NCI-H446 treated with DMSO at 0.1 percent for 48 hours (cell line): ENCODE results near the gene CEP104.

Source experiments
- DNase-seq: peaks from one replicate; lab custom pipeline; 2025; lab: John Stamatoyannopoulos, UW

Gene CEP104

DNA sequence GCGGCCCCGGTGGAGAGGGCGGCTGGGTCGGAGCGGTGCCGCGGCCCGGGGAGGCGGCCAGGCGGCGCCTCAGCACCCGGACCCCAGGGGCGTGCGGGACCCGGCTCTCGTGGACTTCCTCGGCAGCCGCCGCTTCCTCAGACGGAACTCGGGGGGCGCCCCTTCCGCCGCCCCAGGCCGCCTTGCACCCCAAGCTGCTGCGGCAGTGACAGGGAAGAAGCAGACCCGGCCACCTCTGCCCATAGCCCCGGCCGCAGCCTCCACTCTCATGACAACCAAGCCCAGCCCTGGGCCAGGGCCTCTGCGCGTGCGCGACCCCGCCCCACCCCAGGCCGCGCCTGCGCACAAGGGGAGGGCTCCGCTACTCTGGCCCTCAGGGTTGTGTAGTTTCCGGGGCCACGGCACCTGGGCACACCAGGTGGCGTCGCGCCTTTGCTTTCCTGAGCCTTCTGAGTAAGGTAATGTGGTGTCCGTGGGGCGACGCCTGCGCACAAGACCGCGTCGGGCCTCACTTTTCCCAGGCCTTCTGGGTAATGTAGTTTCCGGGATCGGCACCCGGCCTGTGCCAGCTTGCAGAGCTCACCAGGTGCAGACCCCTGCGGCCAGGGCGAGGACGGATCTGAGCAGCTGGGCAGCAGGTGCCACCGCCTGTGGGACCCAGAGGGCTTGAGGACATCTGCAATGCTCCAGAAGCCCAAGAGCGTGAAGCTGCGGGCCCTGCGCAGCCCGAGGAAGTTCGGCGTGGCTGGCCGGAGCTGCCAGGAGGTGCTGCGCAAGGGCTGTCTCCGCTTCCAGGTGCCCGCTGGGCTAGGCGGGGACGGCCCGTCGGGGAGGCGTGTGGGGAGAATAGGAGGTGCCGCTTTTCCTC is at the start of gene CEP104, which contains the start of gene DFFB:
Gene CEP104, minus strand, starts transcription at position 289 of the 868 bp plus-strand sequence. CDS start 4,804 bp downstream, outside the sequence.
Gene DFFB, plus strand, starts transcription at position 554 of the 868 bp plus-strand sequence. Its CDS starts 128 bp downstream, at position 682.
- DNase-seq: peak; percentile 81

DNA sequence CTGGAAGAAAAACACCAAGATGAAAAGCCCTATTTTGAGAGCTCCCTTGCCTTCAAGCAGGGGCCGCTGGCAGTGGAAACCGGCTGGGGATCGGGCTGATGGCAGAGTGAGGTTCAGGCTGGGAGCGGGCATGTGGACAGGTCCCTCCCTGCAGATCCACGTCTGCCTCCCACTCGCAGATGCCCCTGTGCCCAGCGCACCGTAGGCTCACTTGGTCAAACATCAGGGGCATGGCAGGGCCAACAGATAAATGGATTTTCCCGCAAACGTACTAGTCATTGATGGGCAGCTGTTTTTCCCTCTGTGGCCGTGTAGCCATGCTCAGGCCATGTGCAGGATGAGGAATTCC is 49.6 kb upstream of the CEP104 start:
- DNase-seq: no peak

- no peak for DNase-seq
Observed at GRCh38 chr1:3905953-3906671, 49.1 kb upstream of the CEP104 start.

DNA sequence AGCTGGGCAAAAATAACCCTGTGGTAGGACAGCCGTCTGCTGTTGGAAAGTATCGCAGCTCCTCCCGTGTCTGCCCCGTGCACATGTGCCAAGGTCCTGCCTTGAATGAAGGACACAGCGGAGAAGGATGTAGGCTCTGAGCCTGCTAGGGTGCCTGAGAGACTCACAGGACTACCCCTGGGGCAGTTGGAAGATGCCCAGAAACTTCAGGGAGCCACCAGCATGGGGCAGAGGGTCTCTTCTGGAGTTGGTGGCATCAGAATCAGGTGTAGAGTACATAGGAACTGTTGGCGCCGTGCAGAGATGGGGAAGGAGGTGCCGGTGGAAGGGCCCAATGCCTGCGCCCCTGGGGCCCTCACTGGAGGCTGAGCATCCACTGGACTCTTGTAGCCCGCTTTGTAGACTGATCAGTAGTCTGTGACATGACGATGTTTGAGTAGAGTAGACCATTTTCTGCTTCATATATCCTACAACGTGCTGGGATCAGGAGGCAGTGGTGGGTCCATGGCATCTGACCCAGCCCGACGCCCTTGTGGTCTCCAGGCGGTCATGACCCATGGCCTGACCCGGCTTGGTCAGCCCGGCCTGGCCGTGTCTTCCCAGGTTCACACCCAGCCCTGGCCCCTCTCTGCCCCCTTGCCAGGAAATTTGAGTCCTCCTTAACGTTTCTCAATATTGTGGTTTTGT is 48.4 kb upstream of the CEP104 start:
- DNase-seq: no peak

GRCh38 chr1:3904843-3905185 is 47.8 kb upstream of the CEP104 start:
- no peak for DNase-seq

- DNase-seq: no peak
Observed at GRCh38 chr1:3904006-3904842, 47.2 kb upstream of the CEP104 start.

GRCh38 chr1:3903141-3904005 is 46.4 kb upstream of the CEP104 start:
- no peak for DNase-seq

- no peak for DNase-seq
Observed at GRCh38 chr1:3902571-3903091, 45.6 kb upstream of the CEP104 start.

DNA sequence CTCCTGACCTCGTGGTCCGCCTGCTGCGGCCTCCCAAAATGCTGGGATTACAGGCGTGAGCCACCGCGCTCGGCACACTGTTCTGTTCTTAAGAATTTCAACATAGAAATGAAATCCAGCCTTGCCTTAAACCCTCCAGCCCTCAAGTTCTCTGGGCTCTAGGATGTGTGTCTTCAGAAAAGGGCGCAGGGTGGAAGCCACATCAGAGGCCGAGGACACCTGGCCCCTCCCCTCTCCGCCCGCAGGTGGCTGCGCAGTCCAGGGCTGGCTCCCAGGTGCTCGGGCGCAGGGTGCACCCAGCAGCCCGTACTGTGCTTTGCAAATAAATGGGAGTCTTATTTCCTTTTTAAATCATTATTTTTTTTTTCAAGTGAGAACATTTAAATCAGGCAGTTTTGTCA is 45.1 kb upstream of the CEP104 start:
- no peak for DNase-seq

GRCh38 chr1:3900969-3901529 is 44.0 kb upstream of the CEP104 start:
- DNase-seq: peak; percentile 85

GRCh38 chr1:3900150-3900968 is 43.3 kb upstream of the CEP104 start, which contains the start of gene C1orf174:
Gene C1orf174, minus strand, starts transcription at chr1:3900272. Its CDS starts 86 bp downstream, at chr1:3900186.
- peak; percentile 99 for DNase-seq

DNA sequence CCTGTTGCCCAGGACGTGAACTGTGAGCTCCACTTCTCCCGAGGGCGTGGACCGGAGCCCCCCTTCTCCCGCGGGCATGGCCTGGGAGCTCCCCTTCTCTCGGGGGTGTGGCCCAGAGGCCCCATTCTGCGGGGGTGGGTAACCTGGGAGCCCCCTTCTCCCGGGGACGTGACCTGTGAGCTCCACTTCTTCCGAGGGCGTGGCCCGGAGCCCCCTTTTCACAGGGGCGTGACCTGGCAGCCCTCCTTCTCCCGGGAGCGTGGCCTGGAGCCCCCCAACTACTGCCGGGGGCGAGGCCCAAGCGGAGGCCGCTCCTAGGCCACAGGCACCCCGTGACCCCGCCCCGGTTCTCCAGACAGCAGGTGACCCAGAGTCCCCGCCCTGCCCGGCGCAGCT is 42.7 kb upstream of the CEP104 start:
- no peak for DNase-seq

DNA sequence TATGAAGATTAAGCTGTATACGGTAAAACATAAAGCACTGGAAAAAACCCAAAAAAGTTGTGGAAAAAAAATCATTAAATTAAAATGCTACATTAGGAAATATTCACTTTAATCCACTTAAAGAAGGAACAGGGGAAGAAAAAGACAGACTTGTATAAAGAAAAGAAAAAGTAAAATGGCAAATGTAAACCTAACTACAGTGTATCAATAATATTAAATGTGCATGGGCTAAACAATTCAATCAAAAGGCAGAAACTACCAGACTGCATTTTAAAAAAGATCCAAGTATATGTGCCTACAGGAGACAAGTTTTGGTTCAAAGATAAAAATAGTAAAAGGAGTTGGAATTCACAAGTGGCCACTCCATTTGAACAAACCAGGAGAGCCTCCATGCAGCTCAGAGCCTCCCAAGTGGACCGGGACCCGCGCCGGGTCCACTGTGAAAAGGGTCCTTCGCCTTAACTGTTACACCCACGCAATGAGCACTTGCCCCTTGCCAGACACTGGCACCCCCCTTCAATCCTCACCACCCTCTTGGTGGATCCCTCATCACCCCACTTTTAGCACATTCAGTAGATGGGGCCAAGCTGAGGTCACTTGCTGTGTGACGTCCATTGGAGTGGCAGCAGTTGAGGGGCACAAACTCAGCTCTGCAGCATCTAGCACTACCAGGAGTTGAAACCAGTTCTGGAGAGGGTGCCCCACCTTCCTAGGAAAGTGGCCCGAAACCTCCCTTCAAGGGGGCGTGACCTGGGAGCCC is 42.2 kb upstream of the CEP104 start:
- no peak for DNase-seq

- DNase-seq: no peak
Observed at GRCh38 chr1:3898475-3898735, 41.4 kb upstream of the CEP104 start.

- DNase-seq: no peak
Observed at GRCh38 chr1:3896396-3897000, 39.5 kb upstream of the CEP104 start.

DNA sequence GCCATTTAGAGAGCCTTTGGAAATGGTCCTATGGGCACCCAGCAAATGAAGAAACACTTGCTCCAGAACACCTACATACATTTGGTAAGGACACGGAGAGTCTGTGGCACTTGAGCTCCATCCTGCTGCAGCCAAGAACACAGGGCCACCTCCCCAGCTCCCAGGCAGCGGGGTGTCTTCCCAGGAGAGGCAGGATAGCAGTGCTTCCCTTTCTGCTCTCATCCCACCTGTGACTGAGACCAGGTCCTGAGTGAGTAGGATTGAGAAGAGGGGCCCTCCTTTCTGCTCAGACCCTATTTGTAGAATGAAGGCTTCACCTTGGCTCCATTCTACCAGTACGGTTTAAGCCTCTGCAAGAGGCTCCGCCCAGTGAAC is 38.9 kb upstream of the CEP104 start:
- DNase-seq: no peak

- DNase-seq: no peak
Observed at GRCh38 chr1:3895279-3895950, 38.4 kb upstream of the CEP104 start.
